AG20443 (cell line): ENCODE measurements around the gene RMI1.

ENCODE experiments used
- DNase-seq: peaks from one replicate; pipeline ENCODE4 v3.0.0; 2012; ENCODE audit warnings: low spot score, mixed read lengths

Gene RMI1

DNA sequence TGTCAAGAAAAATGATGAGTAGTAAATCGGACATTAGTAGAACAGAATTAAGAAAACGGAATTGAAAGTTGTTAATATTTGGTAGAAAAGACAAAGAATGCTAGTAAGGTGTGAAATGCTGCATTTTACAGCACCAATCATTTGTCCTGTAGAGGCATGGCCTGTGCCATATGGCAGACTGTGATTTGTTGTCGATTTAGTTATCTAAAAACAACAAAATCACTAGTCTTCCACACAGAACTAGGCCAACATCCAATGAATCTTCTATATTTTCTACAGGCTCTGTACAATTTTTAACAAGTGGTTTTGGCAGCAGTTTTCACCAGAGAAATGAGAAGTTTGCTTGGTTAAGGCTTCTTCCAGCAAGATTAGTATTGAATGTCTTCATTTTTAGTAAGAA lies 11.0 kb upstream of the RMI1 start:
- DNase-seq = no peak

DNA sequence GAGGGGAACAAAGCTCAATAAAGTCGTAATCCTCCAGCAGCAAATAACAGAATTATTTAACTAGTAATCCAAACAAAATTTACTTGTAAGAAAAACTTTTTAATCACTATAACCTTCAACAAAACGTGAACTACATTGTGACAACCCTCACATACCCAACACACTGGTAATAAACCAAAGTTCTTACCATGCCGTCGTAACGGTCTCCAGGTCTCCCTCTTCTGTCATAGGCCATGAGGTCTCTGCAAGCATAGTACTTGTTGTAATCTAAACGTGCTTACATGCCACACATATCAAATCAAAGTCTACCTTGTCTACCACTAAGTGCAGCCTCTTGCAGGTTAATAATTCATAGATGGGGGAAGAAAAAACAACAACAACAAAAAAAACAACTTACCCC lies 9.1 kb upstream of the RMI1 start:
- no peak for DNase-seq

DNA sequence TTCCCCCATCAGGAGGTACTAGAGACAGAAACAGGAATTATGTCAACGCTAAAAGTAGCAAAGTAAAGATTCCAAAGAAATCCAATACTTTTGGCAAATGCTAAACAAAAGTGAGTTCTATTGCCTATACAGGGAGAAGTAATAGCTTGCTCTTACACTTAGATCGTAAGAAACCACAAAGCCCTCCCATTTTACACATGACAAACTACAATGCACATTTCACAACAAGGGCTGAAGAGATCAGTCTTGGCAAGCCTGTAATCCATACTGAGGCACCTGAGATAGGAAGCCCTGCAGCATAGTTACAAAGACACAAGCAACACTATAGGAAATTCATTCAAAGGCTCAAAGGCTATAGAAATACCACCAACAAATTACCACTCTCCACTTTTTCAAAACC lies 8.3 kb upstream of the RMI1 start:
- DNase-seq = no peak

DNA sequence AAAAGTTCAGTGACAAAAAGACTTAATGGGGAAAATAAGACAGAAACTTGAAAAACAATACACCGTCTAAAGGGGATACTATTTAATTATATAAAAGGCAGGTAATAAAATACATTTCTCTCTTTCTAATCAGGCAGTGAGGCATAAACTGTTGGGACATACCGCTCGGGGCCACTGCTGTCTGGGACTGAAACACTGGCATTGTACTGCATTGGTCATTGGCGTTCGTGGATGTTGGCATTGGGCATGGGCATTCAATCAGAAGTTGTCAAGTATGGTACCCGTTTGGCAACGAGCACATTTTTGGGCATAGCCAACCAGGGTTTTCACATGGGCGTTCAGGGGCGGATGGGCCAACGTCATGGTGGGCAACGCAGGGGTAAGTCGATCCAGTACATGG lies 5.3 kb upstream of the RMI1 start:
- no peak for DNase-seq

DNA sequence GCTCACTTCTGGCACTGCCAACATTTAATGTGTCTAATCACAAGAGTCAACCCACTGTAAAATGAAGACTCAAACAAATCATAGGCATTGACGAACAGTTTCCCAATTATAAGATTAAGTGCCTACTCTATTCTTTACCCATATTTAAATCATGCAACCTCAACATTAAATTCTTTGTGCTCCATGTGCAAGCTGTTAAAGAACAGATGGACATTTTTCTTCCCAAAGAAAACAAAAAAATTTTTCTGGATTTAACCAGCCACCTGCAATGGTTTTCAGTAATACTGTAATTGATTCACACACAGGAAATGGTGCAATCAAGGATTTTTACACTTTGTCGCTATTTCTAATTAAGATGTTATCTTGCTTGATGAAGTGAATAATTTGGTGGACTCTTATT lies 4.2 kb upstream of the RMI1 start:
- no peak for DNase-seq

DNA sequence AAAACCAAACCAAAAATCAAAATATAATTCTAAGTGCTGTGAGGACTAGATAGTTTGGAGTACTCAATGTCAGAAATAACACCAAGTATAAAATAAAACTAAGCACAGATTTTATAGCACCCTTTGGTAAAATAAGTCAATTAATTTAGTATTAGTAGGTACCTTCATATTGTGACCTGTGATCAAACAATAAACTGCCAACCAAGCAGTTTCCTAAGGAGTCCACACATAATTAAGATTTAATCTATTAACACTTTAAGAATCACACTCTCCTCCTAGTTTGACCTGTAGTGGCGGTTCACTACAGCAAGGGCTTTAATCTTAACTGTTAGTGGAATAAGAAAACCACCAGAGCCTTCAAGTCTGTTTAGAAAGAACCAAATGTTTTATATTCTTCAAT lies 3.4 kb upstream of the RMI1 start:
- DNase-seq = no peak

DNA sequence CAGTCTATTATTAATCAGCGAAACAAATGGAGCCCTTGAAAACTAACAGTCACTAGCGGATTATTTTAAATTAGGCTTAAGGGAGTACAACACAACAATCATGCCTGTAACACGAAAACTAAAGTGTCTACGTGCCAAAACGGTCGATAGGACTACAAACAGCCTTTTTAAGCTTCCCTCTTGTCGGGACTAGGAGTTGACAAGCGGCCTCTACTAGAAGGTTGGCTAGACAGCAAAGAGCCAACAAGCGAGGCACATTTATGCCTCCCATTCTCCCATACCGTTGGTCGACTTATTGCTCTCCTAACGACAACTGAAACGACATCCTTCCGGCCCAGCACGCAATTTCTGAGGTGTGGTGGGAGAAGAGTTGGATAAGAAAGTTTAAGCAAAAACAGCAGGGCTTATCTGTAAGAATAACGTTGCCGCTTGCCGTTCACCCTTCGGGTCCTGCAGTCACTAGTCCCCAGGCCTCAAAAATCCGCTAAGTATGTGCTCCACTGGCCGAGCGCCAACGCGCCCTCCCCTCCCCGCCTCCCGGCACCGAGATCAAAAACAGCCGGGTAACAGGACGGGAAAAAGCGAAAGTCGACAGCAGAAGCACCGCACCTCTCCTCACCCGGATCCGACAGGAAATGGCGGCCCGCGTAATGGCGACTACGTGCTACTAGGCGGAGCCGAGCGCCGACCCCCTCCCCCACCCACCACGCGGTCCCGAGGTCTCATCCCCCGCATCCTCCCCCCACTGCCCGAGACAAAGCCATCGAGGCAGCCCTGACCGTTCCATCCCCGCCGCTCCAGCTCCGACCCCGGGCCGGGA lies 1.4 kb upstream of the RMI1 start:
- DNase-seq = peak; percentile 82

DNA sequence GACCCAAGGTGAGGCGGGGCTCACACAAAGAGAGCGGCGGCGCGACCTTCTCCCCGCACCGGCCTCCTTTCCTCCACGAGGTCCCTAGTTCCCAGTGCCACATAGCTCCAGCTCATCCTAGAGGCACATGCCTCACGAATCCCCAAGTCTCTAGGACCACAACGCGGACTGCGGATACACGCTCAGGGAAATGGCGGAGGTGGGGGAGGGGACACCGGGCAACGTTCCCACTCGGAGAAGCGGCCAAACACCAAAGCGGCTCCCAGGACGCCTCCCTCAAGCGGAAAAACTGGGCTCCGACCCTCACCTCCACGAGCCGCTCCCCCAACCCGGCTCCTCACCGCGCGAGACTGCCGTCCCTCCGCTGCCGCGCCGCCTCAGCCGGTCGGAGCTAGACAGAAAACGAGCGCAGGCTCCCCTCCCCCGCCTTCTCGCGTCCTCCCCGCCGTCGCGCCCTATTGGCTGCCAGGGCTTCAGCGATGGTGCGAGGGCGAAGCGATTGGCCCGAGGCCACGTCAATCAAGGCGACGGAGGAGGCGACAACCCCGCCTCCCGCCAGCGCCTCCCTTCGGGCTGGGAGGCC lies 702 bp upstream of the RMI1 start, which contains the start of gene HNRNPK:
TSS of gene HNRNPK (minus strand) at position 404 of the 583 bp plus-strand sequence. CDS start 1,963 bp downstream, outside the sequence.
- DNase-seq = peak; percentile 99

DNA sequence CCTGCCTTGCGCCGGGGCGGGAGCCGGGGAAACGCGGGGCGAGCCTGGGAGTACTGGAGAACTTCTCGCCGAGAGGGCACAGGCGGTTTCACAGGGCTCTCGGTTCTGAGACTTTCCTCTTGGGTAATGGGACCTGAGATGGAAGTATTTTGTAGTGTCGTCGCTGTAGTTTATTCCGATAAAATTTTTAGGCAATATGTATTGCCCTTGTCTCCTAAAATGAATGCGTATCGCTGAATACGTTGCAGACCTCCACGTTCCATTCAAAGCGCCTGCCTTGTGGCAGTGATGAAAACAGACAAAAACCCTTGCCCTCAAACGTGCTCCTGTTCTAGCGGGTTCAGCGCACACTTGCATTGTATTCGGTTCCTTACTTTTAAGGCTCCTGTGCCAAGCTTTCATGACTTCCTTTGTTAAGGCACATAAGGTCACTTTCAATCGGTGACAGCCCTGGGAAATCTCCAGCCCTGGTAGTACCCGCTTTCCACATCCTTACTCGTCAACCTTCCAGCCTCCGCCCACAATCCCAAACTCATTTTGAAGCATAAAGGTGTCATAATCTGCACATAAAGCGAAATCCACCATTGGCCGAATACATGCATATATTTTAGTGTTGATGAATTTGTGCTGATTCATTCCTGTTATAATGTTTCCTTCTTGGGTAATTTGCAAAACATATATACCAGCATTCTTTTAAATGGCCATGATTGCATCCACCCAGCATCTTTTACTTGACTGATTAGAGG lies 694 bp downstream of the RMI1 start:
- DNase-seq = peak; percentile 60

DNA sequence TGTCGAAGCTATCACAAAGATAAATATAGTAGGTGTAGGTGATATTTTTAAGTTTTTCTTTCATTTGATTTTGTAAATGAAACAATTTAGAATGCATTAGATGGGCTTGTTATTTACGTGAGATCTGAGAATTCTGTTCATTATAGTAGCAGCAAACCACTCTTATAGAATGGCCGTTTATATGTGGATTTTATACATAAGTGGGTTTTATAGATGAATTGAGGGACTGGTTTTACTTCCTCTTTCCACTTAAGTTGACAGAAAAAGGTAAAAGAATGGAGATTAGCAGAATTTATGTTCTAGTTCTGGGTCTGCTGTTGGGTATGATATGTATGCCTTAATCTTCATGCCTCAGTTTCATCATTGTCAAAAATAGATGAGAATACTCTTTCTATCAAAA lies 5.6 kb downstream of the RMI1 start:
- DNase-seq = no peak

DNA sequence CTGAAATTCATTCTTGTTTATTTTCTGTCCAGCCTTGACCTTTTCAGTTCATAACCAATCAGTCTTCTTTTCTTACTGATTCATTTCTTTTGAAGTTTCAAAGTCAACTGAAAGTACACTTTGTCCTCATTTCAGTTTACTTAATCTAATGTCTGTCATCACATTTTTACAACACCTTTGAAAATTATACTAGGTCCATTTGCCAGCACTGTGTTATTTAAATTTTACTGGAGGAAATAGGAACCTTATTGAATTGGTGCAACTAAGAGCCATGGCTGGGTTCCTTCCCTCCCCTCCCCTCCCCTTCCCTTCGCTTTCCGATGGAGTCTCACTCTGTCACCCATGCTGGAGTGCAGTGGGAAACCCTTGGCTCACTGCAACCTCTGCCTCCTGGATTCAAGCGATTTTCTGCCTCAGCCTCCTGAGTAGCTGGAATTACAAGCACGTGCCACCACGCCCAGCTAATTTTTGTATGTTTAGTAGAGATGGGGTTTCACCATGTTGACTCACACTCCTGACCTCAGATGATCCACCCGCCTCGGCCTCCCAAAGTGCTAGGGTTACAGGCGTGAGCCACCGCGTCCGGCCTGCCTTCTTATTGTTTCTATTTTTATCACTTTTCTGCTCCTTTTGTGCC lies 6.3 kb downstream of the RMI1 start:
- DNase-seq = no peak

DNA sequence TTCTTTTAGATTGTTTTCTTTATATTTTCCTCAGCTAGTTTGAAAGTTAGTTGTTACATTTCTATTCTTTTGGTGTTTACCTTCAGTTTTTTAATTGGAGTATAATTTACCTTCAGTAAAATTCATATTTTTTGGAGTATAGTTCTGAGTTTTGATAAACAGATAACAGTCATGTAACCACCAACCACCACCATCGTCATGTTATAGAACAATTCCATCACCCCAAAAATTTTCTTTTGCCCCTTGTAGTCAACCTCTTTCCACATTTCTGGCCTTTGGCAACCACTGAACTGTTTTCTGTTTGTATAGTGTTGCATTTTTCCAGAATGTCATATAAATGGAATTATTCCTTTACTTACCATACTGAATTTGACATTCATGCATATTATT lies 6.8 kb downstream of the RMI1 start:
- no peak for DNase-seq

DNA sequence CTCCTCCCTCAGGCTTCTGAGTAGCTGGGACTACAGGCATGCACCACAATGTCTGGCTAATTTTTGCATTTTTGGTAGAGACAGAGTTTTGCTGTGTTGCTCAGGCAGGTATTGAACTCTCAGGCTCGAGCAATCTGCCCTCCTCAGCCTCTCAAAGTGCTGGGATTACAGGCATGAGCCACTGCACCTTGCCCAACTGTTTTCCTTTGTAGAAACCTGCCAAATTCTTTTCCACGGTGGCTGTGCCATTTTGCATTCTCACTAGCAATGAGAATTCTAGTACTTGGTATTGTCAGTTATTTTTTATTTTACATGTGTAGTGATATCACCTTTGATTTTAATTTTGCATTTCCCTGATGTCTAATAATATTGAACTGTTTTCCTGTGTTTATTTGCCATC lies 7.8 kb downstream of the RMI1 start:
- DNase-seq = no peak

DNA sequence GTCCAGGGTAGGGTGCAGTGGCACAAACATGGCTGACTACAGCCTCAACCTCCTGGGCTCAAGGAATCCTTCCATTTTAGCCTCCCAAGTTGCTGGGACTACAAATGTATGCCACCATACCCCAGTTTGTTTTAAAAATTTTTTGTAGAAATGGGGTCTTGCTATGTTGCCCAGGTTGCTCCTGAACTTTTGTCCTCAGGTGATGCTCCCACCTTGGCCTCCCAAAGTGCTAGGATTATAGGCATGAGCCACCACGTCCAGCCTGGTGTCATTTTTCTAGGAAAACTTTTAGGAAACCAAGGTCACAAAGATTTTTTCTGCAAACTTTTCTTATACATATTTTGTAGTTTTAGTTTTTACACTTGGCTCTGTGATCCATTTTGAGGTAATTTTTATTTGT lies 10.8 kb downstream of the RMI1 start:
- no peak for DNase-seq

DNA sequence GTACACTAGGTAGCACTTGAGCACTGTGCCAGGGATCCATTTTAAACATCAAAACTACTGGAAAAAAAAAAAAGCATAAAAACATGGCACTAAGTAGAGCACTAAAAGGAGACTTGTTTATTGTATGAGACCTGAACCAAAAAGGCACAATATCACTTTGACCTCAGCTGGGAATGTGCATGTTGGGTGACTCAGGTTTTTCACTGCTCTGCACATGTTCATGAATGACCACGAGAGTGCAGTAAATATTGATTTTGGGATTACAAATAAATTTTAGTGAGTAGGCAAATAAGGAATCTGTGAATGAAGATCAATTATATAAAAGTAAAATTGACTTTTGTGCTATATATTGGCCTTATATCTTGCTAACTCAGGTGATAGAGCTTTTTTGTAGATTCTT lies 11.8 kb downstream of the RMI1 start:
- DNase-seq = no peak

DNA sequence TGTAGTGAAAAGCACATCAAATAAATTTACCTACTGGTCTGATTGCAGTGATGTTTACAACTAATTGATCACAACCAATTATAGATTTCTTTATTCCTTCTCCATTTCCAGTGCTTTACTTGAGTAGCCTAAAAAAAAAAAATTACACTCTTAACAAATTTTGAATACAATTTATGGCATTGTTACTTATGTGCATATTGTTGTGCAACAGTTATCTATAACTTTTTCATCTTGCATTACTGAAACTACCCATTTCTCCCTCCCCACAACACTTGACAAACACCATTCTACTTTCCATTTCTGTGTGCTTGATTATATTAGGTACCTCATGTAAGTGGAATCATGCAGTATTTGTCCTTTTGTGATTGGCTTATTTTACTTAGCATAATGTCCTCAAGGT lies 12.3 kb downstream of the RMI1 start:
- no peak for DNase-seq

DNA sequence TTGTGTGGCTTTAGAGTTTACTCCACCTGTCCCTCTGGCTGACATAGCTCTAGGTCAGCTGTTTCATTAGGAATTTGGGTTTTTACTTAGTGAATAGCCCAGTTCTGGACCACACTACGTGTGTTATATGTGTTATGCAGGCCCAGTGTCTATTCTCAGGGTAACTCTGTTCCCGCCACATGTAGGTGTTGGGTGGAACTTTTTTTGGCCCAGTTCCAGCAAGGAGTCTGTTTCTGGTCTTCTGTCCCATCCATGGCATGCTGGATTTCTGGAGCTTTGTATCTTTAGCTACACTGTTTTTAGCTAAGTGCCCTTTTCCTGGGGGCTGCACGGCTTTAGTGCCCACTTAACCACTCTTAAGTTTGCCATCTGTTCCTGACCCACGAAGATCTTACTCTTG lies 15.5 kb downstream of the RMI1 start:
- DNase-seq = peak; percentile 7

DNA sequence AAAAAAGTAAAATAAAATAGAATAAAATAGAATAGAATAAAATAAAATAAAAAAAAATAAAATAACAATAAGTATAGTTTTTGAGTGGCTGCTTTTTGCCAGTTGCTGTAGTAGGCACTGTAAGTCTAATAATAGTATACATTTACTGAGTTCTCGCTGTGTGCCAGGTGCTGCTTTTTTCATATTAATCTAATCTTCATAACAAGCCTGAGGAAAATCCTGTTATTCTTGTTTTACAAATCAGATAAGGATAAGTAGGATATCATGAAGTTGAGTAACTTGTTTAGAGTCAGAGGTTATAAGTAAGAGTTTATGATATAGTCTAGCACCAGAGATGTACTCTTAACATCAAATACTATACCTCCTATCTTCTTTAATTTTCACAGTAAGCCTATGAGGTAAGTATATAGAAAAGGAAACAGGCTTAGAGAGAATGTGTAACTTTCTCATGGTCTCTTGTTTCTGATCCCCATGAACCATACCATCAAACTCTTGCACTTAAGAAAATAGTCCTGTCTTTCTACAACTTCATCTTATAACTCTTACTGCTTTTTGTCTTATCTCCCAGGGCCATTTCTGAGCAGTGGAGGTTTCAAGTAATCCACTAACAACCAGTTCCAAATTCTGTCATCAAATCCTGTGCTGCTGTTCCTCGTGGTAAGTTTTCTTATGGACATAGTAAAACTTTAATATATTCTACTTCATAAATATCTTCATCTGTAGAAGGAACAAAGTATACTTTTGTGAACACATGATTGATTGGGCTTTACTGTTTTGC lies 18.7 kb downstream of the RMI1 start:
- DNase-seq = no peak

DNA sequence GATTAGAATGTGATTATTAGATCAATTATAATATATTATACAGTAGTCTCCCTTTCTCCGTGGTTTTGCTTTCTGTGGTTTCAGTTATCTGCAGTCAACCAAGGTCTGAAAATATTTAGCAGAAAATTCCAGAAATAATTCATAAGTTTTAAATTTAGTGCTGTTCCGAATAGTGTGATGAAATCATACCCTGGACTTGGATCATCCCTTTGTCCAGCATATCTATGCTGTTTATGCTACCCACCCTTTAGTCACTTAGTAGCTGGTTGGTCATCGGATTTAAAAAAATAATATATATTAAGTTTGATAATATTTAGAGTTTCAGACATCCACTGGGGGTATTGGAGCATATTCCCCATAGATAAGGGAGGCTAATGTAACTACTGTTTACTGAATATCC lies 19.6 kb downstream of the RMI1 start:
- peak; percentile 13 for DNase-seq

DNA sequence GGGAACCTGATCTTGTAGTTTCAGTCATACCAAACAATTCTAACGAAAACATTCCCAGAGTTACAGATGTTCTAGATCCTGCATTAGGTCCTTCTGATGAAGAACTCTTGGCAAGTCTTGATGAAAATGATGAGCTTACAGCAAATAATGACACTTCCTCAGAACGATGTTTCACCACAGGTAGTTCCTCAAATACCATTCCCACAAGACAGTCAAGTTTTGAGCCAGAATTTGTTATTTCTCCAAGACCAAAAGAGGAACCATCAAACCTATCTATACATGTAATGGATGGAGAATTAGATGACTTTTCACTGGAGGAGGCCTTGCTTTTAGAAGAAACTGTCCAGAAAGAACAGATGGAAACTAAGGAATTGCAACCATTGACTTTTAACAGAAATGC lies 21.0 kb downstream of the RMI1 start:
- DNase-seq = no peak

DNA sequence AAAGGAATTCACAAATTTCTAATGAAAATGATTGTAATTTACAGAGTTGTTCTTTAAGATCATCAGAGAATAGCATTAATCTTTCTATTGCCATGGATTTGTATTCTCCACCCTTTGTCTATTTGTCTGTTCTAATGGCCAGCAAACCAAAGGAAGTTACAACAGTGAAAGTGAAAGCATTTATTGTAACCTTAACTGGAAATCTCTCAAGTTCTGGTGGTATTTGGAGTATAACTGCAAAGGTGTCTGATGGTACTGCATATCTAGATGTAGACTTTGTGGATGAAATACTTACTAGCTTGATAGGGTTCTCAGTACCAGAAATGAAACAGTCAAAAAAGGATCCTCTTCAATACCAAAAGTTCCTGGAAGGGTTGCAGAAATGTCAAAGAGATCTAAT lies 21.7 kb downstream of the RMI1 start:
- no peak for DNase-seq

DNA sequence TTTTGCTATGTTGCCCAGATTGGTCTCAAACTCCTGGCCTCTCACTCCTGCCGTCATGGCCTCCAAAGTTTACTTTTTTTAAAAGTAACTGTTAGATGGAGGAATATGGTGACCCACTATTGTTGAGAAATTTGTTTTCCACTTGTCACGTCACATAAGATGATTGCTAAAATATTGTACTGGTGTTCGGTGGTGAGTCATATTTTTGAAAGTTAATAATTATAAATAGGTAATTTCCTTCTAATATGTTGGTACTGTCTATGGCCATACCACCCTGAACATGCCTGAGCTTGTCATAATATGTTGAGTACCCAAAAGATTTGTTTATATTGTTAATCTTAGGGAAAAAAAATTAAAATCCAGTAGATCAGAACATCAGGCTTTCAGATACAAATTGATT lies 22.6 kb downstream of the RMI1 start:
- no peak for DNase-seq
